Stimulated activated CD4-positive, alpha-beta T cell treated with anti-CD3 and anti-CD28 coated beads, TNF-alpha, amount 100 ng/mL, for 48 hours (primary cell): Measurements from ENCODE around the gene PVALEF.

Experiments used
- DNase-seq, 3 donors: peaks; one replicate each; pipeline ENCODE4 v3.0.0-alpha.2; 2020; ENCODE audit warnings: low read depth in 3 of 3

PVALEF gene

GRCh38 chr17:81196505-81197408, 31.4 kb downstream of the PVALEF start:
- no peak for DNase-seq

- DNase-seq, result no peak
Measured at GRCh38 chr17:81197409-81197795, 32.1 kb downstream of the PVALEF start.

DNA sequence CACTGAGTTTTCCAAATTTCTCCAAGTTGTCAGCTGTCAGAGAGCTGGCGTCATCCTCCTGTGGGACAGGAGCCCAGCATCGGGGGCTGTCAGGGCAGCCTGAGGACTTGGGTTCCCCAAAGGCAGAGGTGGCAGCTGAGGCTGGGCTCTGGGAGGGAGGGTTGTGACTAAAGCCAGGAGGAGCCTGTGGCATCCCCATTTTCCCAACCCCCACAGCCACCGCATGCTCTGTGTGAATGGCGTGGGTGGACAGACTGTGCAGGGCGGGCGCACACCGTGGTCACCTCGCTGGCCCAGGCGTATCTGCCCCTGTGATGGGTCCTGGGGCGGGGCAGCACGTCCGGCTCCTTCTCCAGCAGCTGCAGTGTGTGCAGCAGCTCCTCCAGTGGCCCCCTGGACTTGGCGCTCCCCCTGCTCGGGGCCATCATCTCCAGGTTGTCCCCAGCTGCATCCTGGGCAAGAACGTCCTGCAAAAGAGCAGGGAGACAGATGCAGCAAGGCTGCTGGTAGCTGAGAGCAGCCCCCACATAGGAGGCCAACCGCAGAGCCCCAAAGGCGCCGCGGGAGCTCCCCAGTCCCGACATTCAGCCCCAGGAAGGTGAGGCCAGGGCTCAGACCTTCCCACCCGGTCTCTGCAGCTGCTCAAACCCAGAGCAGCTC, 32.7 kb downstream of the PVALEF start:
- DNase-seq, result no peak

- DNase-seq, result no peak
Measured at GRCh38 chr17:81198826-81199481, 33.6 kb downstream of the PVALEF start.

DNA sequence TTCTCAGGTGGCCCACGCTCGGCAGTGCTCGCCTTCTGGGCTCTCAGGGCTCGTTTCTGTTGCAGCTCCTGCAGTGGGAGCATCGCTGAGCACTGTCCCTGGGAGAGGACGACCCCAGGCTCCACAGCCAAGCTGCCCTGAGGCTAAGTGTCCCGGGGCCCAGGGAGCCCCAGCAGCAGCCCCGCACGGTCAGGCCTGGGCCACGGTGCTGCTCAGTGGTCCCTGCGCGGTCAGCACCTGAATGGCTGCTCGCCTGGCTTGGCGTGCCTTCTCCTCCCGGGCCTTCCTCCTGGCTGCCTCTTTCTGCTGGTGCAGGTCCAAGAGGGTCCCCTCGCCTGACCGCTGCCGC, 34.1 kb downstream of the PVALEF start:
- DNase-seq, result no peak

DNA sequence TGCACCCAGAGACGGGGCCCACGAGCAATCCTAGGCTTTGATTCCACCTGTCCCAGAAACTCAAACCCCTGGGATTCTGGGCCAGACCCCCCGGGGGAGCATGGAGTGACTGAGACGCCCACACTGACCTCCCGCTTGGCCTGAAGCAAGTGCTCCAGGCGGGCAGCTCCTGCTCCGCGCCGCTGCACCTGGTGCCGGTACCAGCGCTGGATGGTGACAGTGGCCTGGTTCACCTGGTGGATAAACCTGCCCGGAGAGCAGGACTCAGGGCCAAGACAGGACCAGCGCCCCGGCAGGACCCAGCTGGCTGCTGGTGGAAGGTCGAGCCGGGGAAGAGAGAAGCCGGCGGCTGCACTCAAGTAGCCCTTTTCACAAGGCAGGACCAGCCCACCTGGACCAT, 34.9 kb downstream of the PVALEF start:
- no peak for DNase-seq

GRCh38 chr17:81200695-81201580, 35.6 kb downstream of the PVALEF start:
- DNase-seq, result peak in 1 of 3 donors; percentile 18

DNA sequence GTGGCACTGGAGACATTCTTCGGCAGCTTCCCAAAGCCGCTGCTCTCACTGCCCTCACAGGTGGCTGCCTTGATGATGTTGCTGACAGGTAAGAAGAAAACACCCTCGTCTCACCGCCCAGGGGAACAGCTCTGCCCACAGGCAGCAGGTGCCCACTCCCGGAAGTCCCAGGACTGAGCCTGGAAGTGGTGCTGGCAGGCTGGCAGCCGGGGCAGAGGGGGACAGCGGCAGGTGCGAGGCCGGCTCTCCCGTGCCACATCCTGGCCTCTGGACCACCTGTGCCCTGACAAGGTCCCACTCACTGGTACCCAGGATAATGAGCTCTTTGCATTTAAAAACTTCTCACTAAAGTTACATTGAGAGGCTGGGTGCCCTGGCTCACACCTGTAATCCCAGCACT, 37.0 kb downstream of the PVALEF start:
- DNase-seq, result no peak

- no peak for DNase-seq
Measured at GRCh38 chr17:81203136-81203535, 37.8 kb downstream of the PVALEF start.

- no peak for DNase-seq
Measured at GRCh38 chr17:81204578-81204977, 39.3 kb downstream of the PVALEF start.

- no peak for DNase-seq
Measured at GRCh38 chr17:81206166-81206565, 40.9 kb downstream of the PVALEF start.

DNA sequence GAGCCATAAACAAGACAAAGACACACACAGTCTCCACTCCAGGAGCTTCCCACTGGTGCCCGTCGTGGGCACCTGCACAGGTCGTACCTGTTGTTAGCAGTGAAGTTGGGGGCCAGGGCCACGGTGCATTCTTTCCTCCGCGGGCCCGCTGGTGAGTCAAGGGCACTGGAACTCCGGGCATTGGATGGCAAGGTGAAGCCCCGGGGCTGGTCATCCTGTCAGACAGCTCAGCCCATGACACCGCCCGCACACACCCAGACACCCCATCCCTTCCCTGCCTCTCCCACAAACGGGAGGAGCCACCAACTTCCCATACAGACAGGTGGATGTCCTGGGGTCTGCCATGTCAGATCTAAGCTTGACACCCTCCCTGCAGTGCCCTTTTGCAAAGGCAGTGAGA, 41.4 kb downstream of the PVALEF start:
- no peak for DNase-seq

GRCh38 chr17:81207610-81208581, 42.6 kb downstream of the PVALEF start:
- DNase-seq, result no peak

GRCh38 chr17:81208651-81209050, 43.3 kb downstream of the PVALEF start:
- DNase-seq, result no peak

GRCh38 chr17:81209141-81209540, 43.8 kb downstream of the PVALEF start:
- DNase-seq, result no peak

DNA sequence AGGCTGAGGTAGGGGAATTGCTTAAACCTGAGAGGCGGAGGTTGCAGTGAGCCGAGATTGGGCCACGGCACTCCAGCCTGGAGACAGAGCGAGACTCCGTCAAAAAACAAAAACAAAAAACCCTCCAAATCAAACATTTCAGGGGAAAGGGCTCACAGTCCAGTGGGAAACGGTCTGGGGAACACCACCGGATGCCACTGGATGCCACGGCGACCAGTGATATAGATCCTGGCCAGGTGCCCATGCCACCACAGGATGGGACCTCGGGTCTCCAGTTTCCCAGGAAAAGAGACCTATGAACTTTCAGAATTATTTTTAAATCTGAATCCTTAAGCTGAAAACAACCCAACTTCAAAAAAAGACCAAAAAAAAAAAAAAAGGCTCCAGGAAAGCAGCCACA, 45.2 kb downstream of the PVALEF start:
- no peak for DNase-seq

- no peak for DNase-seq
Measured at GRCh38 chr17:81210868-81211267, 45.6 kb downstream of the PVALEF start.

DNA sequence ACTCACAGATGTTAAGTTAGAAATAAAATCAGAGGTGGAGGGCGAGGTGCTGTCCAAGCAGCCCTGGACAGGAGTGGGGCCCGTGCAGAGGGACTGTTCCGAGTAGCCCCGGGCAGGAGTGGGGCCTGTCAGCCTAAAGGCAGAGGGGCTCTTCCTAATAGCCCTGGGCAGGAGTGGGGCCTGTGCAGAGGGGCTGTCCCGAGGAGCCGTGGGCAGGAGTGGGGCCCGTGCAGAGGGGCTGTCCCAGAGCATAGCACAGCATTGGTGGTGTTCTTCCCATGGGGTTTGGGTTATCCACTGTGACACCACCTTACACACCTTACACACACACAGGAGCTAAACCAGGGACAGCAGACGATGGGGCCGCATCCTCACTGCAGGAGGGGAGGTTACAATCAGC, 47.1 kb downstream of the PVALEF start:
- DNase-seq, result no peak

- no peak for DNase-seq
Measured at GRCh38 chr17:81213978-81214377, 48.7 kb downstream of the PVALEF start.

GRCh38 chr17:81217491-81217890, 52.2 kb downstream of the PVALEF start:
- no peak for DNase-seq

- DNase-seq, result no peak
Measured at GRCh38 chr17:81218459-81218858, 53.2 kb downstream of the PVALEF start.
